Measurements from ENCODE around the gene RYK. TPM values are rescaled to one million over a fixed set of nuclear protein-coding genes. Genes with fewer than 3 reads are reported as not detected.

RYK gene
- total RNA-seq, 1 experiment from 2014 or later = 55.2 TPM

- no peak for DNase-seq (ENCODE audit: low read depth, low spot score)
- intact Hi-C loops (cut with micrococcal nuclease) = no loop called here
- Histone ChIP-seq H3K27me3 (ENCODE audit: insufficient read depth, low read length) (no peaks in the 10 kb centered on the region), H3K4me3 (replicated peaks in 1 of 2; ENCODE audit: low read depth in 1 of 2, low read length in 2 of 2) (no peak overlapping the region), H3K4me1 (ENCODE audit: control insufficient read depth in 1 of 2, insufficient read depth in 2 of 2, low read length in 2 of 2) (peaks cover 0 to 9% of the 10 kb centered on the region in 2 experiments; a peak in 1 of 4 replicates), H3K9me2 (ENCODE audit: insufficient read depth) (no peaks in the 10 kb centered on the region), H3K27ac (ENCODE audit: low read depth, low read length) (no peak overlapping the region), H3K36me3 (ENCODE audit: control insufficient read depth in 1 of 2, insufficient read depth in 2 of 2, low read length in 2 of 2) (no peaks in the 10 kb centered on the region), H3K79me2 (ENCODE audit: insufficient read depth, low read length) (no peaks in the 10 kb centered on the region), H3K9me3 (ENCODE audit: control insufficient read depth in 1 of 2, insufficient read depth in 1 of 2, low read depth in 1 of 2, low read length in 2 of 2) (no peaks in the 10 kb centered on the region; a peak in 1 of 4 replicates), H2AFZ (ENCODE audit: low read depth, low read length, poor library complexity, severe bottlenecking) (no peak overlapping the region), H3K9ac (ENCODE audit: low read length) (no peak overlapping the region), H3K4me2 (ENCODE audit: low read length) (no peak overlapping the region), H4K20me1 (ENCODE audit: insufficient read depth) (no peaks in the 10 kb centered on the region)
- TF ChIP-seq ZNF274 (IDR thresholded peaks at IDR 0.05; ENCODE audit: low read depth, low read length) (no peak), ZFX (IDR thresholded peaks at IDR 0.05) (no peak), CBX3 (IDR thresholded peaks at IDR 0.05; ENCODE audit: low read depth) (no peak), ELF1 (IDR thresholded peaks at IDR 0.05; ENCODE audit: borderline replicate concordance, low read depth) (no peak)
- TF ChIP-seq, protein P1, sequence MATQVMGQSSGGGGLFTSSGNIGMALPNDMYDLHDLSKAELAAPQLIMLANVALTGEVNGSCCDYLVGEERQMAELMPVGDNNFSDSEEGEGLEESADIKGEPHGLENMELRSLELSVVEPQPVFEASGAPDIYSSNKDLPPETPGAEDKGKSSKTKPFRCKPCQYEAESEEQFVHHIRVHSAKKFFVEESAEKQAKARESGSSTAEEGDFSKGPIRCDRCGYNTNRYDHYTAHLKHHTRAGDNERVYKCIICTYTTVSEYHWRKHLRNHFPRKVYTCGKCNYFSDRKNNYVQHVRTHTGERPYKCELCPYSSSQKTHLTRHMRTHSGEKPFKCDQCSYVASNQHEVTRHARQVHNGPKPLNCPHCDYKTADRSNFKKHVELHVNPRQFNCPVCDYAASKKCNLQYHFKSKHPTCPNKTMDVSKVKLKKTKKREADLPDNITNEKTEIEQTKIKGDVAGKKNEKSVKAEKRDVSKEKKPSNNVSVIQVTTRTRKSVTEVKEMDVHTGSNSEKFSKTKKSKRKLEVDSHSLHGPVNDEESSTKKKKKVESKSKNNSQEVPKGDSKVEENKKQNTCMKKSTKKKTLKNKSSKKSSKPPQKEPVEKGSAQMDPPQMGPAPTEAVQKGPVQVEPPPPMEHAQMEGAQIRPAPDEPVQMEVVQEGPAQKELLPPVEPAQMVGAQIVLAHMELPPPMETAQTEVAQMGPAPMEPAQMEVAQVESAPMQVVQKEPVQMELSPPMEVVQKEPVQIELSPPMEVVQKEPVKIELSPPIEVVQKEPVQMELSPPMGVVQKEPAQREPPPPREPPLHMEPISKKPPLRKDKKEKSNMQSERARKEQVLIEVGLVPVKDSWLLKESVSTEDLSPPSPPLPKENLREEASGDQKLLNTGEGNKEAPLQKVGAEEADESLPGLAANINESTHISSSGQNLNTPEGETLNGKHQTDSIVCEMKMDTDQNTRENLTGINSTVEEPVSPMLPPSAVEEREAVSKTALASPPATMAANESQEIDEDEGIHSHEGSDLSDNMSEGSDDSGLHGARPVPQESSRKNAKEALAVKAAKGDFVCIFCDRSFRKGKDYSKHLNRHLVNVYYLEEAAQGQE (IDR thresholded peaks at IDR 0.05; ENCODE audit: low read depth) = no peak
- POLR2A ChIA-PET = no interaction called here
- RAD21 ChIA-PET (ENCODE audit: low non-redundant PET in 1 of 2, low total read pairs in 2 of 2, uncharacterized antibody in 2 of 2, unreplicated experiment in 2 of 2) = no interaction called here
- no peak for ATAC-seq
- BruUV-seq (replicated peaks) = no TSS peak
- CTCF ChIA-PET = interaction anchor here (1.0 kb wide), 1 partner anchor 205 kb away, joined by 3 read pairs; no protein-coding TSS in a partner anchor
Observed at GRCh38 chr3:134134698-134135415, 115.8 kb downstream of the RYK start.

Data from HCT116 (cell line).